HG02938 (cell line): Measurements from ENCODE around the gene PLA2G7.

Source experiments
- ATAC-seq: cut with Tn5 transposase; IDR thresholded peaks from one replicate; pipeline ENCODE4 v1.9.1; 2021; ENCODE audit warnings: mild to moderate bottlenecking, moderate library complexity; ENCODE audit not compliant: unreplicated experiment

Gene PLA2G7

GRCh38 chr6:46689657-46690056, 45.5 kb downstream of the PLA2G7 start:
- no peak for ATAC-seq

- no peak for ATAC-seq
Measured at GRCh38 chr6:46688966-46689335, 46.2 kb downstream of the PLA2G7 start.

- no peak for ATAC-seq
Measured at GRCh38 chr6:46688117-46688965, 46.8 kb downstream of the PLA2G7 start.

- no peak for ATAC-seq
Measured at GRCh38 chr6:46687619-46688097, 47.5 kb downstream of the PLA2G7 start, which contains the start of gene TDRD6. Gene TDRD6 (plus strand): TSS chr6:46687885. CDS start chr6:46688129, 244 bp downstream.

GRCh38 chr6:46684771-46685170, 50.4 kb downstream of the PLA2G7 start:
- ATAC-seq, result no peak

GRCh38 chr6:46677314-46677654, 57.9 kb downstream of the PLA2G7 start:
- ATAC-seq, result no peak

GRCh38 chr6:46676604-46677313, 58.4 kb downstream of the PLA2G7 start:
- ATAC-seq, result no peak

- no peak for ATAC-seq
Measured at GRCh38 chr6:46674410-46674809, 60.8 kb downstream of the PLA2G7 start.

GRCh38 chr6:46667377-46667776, 67.8 kb downstream of the PLA2G7 start:
- ATAC-seq, result no peak

- no peak for ATAC-seq
Measured at GRCh38 chr6:46661483-46661882, 73.7 kb downstream of the PLA2G7 start.

- ATAC-seq, result no peak
Measured at GRCh38 chr6:46657642-46658041, 77.5 kb downstream of the PLA2G7 start.

GRCh38 chr6:46655803-46656202, 79.4 kb downstream of the PLA2G7 start:
- ATAC-seq, result no peak
